LNCaP clone FGC (cell line): Measurements from ENCODE around the gene PCBP3.

Source experiments
- DNase-seq: peaks from one replicate; pipeline ENCODE4 v3.0.0-alpha.2; 2011; ENCODE audit warnings: low read depth
- H3K4me3 ChIP-seq: 2 replicates; pipeline ENCODE4 v1.5.1; 2011; ENCODE audit warnings: mild to moderate bottlenecking, low read depth, low read length, control low read depth
- TF ChIP-seq, protein P1 (sequence below): IDR thresholded peaks from 2 replicates; pipeline ENCODE4 v1.5.1; 2012; ENCODE audit warnings: mild to moderate bottlenecking; ENCODE audit not compliant: control insufficient read depth, insufficient read depth; ENCODE audit errors: extremely low read depth

Gene PCBP3

DNA sequence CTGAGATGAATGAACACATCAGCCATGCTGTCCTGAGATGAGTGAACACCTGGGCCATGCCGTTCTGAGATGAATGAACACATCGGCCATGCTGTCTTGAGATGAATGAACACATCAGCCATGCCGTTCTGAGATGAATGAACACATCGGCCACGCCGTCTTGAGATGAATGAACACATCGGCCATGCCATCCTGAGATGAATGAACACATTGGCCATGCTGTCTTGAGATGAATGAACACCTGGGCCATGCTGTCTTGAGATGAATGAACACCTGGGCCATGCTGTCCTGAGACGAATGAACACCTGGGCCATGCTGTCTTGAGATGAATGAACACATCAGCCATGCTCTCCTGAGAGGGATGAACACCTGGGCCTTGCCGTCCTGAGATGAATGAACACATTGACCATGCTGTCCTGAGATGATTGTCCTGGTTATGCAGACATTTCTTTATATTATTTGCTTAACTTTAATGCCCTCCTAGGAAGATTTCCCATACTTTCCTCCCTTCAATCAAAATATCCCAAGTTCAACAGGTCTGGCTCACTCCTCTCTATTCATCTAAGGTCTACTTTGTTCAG is 289.5 kb downstream of the PCBP3 start:
- no peak for DNase-seq
- TF ChIP-seq, protein P1, sequence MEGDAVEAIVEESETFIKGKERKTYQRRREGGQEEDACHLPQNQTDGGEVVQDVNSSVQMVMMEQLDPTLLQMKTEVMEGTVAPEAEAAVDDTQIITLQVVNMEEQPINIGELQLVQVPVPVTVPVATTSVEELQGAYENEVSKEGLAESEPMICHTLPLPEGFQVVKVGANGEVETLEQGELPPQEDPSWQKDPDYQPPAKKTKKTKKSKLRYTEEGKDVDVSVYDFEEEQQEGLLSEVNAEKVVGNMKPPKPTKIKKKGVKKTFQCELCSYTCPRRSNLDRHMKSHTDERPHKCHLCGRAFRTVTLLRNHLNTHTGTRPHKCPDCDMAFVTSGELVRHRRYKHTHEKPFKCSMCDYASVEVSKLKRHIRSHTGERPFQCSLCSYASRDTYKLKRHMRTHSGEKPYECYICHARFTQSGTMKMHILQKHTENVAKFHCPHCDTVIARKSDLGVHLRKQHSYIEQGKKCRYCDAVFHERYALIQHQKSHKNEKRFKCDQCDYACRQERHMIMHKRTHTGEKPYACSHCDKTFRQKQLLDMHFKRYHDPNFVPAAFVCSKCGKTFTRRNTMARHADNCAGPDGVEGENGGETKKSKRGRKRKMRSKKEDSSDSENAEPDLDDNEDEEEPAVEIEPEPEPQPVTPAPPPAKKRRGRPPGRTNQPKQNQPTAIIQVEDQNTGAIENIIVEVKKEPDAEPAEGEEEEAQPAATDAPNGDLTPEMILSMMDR: no peak
- H3K4me3 ChIP-seq: no peak overlapping the region

DNA sequence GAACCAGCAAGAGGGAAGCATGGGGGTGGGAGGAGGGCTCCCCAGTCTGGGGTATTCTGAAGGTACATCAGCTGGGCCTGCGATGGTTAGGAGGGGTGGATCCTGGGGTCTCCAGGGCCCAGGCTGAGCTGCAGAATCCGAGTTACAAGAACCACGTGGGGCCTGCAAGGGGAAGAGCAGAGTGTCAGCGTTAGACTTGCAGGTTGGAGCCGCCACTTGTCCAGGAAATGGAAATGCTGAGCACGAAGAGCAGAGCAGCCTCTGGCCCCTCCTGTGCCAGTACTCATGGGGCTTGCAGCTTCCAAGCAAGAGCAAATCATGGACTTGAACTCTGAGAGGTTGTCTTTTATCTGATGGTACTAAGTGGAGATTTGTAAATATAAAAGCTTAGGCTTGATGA is 290.6 kb downstream of the PCBP3 start:
- no peak overlapping the region for H3K4me3 ChIP-seq
- no peak for DNase-seq
- TF ChIP-seq, protein P1: no peak

DNA sequence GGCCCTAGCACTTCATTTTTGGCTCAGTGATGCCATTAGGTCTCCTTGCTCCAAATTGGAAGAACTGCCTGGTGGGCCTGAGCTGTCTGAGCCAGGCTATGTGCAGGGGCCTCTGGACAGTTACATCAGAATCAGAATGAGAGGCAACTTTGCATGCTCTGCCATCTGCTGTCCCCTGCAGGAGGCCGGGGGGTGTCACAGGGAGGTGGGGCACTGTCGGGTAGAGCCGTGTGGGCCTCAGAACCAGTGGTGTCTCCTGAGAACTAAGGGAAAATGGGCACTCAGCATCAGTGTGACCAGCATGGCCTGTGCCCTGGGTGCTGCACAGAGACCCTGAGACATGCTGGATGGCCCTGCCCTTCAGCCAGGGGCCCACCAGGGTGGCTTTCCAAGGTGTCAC is 291.0 kb downstream of the PCBP3 start:
- TF ChIP-seq, protein P1: no peak
- no peak overlapping the region for H3K4me3 ChIP-seq
- no peak for DNase-seq

DNA sequence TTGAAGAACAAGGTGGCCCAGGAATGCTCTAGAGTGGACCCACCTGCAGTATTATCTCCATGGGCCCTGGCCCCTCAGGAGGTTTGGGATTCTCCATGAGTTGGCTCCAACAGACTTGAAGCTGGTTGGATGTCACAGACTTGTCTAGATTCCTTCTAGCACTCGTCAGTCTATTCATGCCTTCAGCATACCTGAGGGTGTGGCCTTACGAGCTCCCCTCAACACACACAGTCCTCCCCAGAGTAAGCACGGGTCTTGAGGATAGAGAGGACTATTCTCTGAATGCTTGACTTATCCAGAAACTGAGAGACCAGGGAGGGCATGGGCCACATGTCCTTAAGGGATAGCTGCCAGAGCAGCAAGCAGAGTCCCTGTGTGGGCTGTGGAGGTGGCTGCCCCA is 292.1 kb downstream of the PCBP3 start:
- no peak overlapping the region for H3K4me3 ChIP-seq
- no peak for DNase-seq

DNA sequence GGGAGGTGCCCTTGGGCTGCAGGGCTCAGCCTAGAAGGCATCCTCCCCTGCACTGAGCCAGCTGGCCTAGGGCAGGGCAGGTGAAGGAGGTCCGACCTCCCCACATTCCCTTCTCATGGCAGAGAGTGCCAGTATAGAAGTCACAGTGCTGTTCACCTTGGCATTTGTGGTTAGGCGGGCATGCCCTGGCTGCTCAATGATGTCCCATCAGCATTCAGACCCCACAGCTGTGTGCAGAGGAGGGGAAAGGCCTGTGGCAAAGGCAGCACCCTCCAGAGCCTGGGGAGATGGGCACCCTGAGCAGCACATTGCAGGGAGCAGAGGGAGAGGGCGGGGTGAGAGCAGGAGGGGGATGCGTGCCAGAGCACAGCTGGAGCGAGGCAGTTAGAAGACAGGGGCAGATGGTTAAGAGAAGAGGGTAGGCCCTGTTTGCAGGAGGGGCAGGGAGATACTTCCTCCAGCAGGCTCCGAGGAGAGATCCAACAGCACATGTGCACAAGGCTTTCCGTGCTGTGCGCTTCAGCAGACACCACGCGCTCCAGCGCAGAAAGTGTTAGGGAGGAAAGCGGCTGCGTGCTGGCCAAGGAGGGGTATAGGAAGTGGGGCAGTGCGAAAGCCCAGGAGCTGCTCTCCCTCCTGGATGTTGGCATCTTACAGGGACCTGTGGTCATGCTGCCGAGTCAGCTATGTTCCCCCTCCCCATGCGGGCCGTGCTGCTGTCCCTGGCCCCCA is 294.4 kb downstream of the PCBP3 start:
- no peak overlapping the region for H3K4me3 ChIP-seq
- TF ChIP-seq, protein P1: no peak
- DNase-seq: no peak

More for the DNA sequence above, 292.1 kb downstream of the PCBP3 start:
- TF ChIP-seq, protein P1: no peak

DNA sequence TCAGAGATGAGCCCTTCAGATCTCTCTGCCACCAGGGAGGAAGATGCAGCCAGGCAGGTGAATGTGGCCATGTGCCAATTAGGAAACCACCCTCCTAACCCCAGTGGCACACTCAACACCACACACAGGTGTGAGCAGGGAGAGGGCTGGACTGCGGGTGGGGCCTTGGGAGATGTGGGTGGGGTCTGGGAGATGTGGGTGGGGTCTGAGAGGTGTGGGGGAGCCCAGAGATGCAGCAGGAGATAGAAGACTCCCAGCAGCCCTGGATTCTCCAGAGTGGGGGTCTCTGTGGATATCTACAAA is 294.9 kb downstream of the PCBP3 start:
- TF ChIP-seq, protein P1: no peak
- no peak overlapping the region for H3K4me3 ChIP-seq
- no peak for DNase-seq

DNA sequence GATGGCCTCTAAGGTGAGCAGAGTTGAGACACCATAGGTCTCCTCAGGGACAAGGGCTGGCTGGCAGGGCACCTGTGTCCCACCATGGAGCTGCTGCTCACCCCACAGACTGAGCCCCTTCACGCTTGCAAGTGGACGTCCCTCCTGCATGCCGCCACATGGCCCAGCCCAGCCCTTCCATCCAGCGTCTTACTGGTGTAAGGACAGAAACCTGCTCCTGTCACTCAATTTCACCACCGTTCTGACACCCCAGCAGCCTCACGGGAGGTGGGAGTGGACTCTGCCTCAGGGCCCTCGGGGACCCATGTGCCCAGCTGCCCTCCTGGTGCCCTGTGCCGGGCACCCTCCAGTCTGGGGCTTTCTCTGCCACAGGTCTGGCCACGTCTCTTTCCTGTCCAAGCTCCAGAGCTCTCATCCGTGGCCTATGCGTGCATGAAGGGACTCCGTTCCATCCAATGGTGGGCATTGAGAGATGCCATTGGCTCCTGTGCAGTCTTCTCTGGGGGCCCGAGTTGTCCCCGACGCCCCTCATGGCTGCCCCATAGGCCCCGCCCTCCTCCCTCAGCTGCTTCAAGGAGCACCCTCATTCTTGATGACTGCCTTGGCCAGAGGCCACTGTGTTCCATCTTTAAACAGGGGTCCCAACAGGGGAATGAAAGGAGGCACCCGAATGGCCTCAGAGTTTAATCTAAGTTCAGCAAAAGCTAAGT is 295.4 kb downstream of the PCBP3 start:
- DNase-seq: no peak
- H3K4me3 ChIP-seq: no peak overlapping the region
- TF ChIP-seq, protein P1: no peak
